HG02623 (cell line): ENCODE data around the gene RNF115.

Source experiments
- ATAC-seq: cut with Tn5 transposase; IDR thresholded peaks from one replicate; pipeline ENCODE4 v1.9.1; 2021; ENCODE audit warnings: moderate library complexity; ENCODE audit not compliant: unreplicated experiment

The RNF115 gene

GRCh38 chr1:145707183-145707867 is 116.6 kb downstream of the RNF115 start, which contains the start of gene PDZK1:
Gene PDZK1, minus strand, starts transcription at chr1:145707368. Its CDS starts 19,347 bp downstream, at chr1:145688021.
- ATAC-seq, result no peak

GRCh38 chr1:145706086-145706664 is 117.7 kb downstream of the RNF115 start:
- ATAC-seq, result no peak

GRCh38 chr1:145705622-145706021 is 118.3 kb downstream of the RNF115 start:
- ATAC-seq, result no peak

GRCh38 chr1:145702826-145703225 is 121.1 kb downstream of the RNF115 start:
- no peak for ATAC-seq

GRCh38 chr1:145702052-145702451 is 121.8 kb downstream of the RNF115 start:
- ATAC-seq, result no peak

- no peak for ATAC-seq
These were observed 122.5 kb downstream of the RNF115 start for GRCh38 chr1:145701306-145701862.

- ATAC-seq, result no peak
These were observed 127.3 kb downstream of the RNF115 start for GRCh38 chr1:145696630-145696960.

- no peak for ATAC-seq
These were observed 127.9 kb downstream of the RNF115 start for GRCh38 chr1:145695821-145696629.

- ATAC-seq, result no peak
These were observed 131.0 kb downstream of the RNF115 start for GRCh38 chr1:145692785-145693443.

- no peak for ATAC-seq
These were observed 133.0 kb downstream of the RNF115 start for GRCh38 chr1:145690587-145691558.

- ATAC-seq, result no peak
These were observed 134.0 kb downstream of the RNF115 start for GRCh38 chr1:145689922-145690321.

GRCh38 chr1:145688924-145689323 is 135.0 kb downstream of the RNF115 start:
- ATAC-seq, result no peak
